WTC11 (cell line): ENCODE data around the gene TCAIM.

ENCODE experiments used
- NR1H2 ChIP-seq: sonication (generic); formaldehyde crosslinking; IDR thresholded peaks from 2 replicates; pipeline ENCODE4 v1.9.0; 2021; ENCODE audit warnings: mild to moderate bottlenecking, moderate library complexity, missing genetic modification reagents
- NR3C1 ChIP-seq: sonication (generic); formaldehyde crosslinking; conservative IDR thresholded peaks from 2 replicates; pipeline ENCODE4 v1.8.1; 2023; ENCODE audit warnings: low read depth, mild to moderate bottlenecking, missing genetic modification reagents
- ZNF671 ChIP-seq: fragments of 250-450 bp; sonication (Bioruptor Pico); IDR thresholded peaks from 2 replicates; pipeline ENCODE4 v1.8.0; 2021; ENCODE audit warnings: mild to moderate bottlenecking
- TF ChIP-seq, protein P1 (sequence below): fragments of 200-600 bp; IDR thresholded peaks from 2 replicates; pipeline ENCODE4 v1.8.0; 2022; ENCODE audit warnings: antibody characterized with exemption
- TF ChIP-seq, protein P2 (sequence below): sonication (generic); formaldehyde crosslinking; IDR thresholded peaks from 2 replicates; pipeline ENCODE4 v1.8.0; 2022; ENCODE audit warnings: mild to moderate bottlenecking, missing genetic modification reagents
- TF ChIP-seq, protein P3 (sequence below): sonication (generic); formaldehyde crosslinking; IDR thresholded peaks from 2 replicates; pipeline ENCODE4 v1.8.1; 2023; ENCODE audit warnings: mild to moderate bottlenecking, missing genetic modification reagents
- TF ChIP-seq, protein P4 (sequence below): sonication (generic); formaldehyde crosslinking; IDR thresholded peaks from 2 replicates; pipeline ENCODE4 v1.8.0; 2022; ENCODE audit warnings: mild to moderate bottlenecking, missing genetic modification reagents
- TF ChIP-seq, protein P5 (sequence below): sonication (generic); formaldehyde crosslinking; IDR thresholded peaks from 2 replicates; pipeline ENCODE4 v1.8.0; 2022; ENCODE audit warnings: mild to moderate bottlenecking, missing genetic modification reagents

DNA sequence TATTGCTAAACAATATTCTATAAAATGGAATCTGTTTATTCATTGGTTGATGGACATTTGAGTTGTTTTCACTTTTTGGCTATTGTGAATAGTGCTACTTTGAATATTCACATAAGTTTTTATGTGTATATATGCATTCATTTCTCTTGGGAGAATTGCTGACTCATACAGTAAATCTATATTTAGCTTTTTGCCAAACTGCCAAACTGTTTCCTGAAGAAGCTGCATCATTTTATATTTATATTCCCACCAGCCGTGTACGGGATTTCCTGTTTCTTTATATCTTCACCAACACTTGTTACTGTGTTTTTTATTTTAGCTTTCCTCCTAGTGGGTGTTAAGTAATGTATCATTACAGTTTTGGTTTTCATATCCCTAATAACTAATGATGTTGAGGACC lies 12.5 kb upstream of the TCAIM start:
- TF ChIP-seq, protein P1, sequence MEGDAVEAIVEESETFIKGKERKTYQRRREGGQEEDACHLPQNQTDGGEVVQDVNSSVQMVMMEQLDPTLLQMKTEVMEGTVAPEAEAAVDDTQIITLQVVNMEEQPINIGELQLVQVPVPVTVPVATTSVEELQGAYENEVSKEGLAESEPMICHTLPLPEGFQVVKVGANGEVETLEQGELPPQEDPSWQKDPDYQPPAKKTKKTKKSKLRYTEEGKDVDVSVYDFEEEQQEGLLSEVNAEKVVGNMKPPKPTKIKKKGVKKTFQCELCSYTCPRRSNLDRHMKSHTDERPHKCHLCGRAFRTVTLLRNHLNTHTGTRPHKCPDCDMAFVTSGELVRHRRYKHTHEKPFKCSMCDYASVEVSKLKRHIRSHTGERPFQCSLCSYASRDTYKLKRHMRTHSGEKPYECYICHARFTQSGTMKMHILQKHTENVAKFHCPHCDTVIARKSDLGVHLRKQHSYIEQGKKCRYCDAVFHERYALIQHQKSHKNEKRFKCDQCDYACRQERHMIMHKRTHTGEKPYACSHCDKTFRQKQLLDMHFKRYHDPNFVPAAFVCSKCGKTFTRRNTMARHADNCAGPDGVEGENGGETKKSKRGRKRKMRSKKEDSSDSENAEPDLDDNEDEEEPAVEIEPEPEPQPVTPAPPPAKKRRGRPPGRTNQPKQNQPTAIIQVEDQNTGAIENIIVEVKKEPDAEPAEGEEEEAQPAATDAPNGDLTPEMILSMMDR, result no peak
- TF ChIP-seq, protein P2, sequence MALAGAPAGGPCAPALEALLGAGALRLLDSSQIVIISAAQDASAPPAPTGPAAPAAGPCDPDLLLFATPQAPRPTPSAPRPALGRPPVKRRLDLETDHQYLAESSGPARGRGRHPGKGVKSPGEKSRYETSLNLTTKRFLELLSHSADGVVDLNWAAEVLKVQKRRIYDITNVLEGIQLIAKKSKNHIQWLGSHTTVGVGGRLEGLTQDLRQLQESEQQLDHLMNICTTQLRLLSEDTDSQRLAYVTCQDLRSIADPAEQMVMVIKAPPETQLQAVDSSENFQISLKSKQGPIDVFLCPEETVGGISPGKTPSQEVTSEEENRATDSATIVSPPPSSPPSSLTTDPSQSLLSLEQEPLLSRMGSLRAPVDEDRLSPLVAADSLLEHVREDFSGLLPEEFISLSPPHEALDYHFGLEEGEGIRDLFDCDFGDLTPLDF (CRISPR knock-in tag), result no peak
- TF ChIP-seq NR1H2 (CRISPR knock-in tag) (no peak), ZNF671 (CRISPR knock-in tag) (no peak), NR3C1 (CRISPR knock-in tag) (no peak)
- TF ChIP-seq, protein P3, sequence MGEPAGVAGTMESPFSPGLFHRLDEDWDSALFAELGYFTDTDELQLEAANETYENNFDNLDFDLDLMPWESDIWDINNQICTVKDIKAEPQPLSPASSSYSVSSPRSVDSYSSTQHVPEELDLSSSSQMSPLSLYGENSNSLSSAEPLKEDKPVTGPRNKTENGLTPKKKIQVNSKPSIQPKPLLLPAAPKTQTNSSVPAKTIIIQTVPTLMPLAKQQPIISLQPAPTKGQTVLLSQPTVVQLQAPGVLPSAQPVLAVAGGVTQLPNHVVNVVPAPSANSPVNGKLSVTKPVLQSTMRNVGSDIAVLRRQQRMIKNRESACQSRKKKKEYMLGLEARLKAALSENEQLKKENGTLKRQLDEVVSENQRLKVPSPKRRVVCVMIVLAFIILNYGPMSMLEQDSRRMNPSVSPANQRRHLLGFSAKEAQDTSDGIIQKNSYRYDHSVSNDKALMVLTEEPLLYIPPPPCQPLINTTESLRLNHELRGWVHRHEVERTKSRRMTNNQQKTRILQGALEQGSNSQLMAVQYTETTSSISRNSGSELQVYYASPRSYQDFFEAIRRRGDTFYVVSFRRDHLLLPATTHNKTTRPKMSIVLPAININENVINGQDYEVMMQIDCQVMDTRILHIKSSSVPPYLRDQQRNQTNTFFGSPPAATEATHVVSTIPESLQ (CRISPR knock-in tag), result no peak
- TF ChIP-seq, protein P4, sequence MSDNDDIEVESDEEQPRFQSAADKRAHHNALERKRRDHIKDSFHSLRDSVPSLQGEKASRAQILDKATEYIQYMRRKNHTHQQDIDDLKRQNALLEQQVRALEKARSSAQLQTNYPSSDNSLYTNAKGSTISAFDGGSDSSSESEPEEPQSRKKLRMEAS (CRISPR knock-in tag), result no peak
- TF ChIP-seq, protein P5, sequence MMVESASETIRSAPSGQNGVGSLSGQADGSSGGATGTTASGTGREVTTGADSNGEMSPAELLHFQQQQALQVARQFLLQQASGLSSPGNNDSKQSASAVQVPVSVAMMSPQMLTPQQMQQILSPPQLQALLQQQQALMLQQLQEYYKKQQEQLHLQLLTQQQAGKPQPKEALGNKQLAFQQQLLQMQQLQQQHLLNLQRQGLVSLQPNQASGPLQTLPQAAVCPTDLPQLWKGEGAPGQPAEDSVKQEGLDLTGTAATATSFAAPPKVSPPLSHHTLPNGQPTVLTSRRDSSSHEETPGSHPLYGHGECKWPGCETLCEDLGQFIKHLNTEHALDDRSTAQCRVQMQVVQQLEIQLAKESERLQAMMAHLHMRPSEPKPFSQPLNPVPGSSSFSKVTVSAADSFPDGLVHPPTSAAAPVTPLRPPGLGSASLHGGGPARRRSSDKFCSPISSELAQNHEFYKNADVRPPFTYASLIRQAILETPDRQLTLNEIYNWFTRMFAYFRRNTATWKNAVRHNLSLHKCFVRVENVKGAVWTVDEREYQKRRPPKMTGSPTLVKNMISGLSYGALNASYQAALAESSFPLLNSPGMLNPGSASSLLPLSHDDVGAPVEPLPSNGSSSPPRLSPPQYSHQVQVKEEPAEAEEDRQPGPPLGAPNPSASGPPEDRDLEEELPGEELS, result no peak
